ENCODE results near the gene B9D1.

DNA sequence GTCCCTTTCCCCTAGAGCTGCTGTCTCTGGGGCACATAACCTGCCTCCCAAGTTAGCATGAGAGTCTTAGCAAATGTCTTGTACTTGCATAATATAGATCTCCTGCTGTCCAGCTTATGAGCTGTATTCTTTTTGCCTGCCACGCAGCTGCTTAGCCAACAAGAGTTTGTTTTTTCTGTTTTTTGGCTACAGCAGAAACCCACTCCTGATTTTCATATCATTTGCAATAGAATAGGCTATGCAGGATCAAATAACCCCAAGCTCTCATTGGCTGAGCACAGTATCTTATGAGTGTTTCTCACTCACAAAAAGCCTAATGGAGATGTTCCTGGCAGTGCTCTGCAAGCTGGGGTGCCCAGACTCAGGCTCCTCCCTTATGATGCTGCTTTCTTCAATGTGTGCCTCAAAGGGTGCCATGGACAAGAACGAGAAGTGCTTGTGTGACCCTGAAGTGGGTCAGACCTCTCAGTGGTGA, 23.1 kb downstream of the B9D1 start:
- TF ChIP-seq, protein P1, sequence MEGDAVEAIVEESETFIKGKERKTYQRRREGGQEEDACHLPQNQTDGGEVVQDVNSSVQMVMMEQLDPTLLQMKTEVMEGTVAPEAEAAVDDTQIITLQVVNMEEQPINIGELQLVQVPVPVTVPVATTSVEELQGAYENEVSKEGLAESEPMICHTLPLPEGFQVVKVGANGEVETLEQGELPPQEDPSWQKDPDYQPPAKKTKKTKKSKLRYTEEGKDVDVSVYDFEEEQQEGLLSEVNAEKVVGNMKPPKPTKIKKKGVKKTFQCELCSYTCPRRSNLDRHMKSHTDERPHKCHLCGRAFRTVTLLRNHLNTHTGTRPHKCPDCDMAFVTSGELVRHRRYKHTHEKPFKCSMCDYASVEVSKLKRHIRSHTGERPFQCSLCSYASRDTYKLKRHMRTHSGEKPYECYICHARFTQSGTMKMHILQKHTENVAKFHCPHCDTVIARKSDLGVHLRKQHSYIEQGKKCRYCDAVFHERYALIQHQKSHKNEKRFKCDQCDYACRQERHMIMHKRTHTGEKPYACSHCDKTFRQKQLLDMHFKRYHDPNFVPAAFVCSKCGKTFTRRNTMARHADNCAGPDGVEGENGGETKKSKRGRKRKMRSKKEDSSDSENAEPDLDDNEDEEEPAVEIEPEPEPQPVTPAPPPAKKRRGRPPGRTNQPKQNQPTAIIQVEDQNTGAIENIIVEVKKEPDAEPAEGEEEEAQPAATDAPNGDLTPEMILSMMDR (IDR thresholded peaks at IDR 0.05; ENCODE audit: borderline replicate concordance, extremely low read depth, low read length, poor library complexity, severe bottlenecking): no peak
- no peak for TF ChIP-seq EZH2 (IDR thresholded peaks at IDR 0.05; ENCODE audit: borderline replicate concordance, low read depth, low read length, severe bottlenecking)
